ENCODE results near the gene ODC1.

DNA sequence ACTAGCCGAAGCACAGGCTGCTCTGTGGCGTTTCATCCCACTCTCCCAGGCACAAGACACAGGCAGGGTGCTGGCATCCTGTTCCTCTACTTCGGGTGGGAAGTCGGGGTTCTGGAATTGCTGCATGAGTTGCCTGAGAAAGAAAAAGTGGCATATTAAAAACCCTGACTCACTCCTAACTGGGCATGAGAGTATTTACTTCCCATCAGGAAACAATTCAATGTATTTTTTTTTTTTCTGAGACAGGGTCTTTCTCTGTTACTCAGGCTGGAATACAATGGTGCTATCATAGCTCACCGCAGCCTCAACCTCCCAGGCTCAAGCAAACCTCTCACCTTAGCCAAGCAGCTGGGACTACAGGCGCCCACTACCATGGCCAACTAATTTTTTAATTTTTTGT lies 7.4 kb downstream of the ODC1 start:
- TF ChIP-seq, protein P1, sequence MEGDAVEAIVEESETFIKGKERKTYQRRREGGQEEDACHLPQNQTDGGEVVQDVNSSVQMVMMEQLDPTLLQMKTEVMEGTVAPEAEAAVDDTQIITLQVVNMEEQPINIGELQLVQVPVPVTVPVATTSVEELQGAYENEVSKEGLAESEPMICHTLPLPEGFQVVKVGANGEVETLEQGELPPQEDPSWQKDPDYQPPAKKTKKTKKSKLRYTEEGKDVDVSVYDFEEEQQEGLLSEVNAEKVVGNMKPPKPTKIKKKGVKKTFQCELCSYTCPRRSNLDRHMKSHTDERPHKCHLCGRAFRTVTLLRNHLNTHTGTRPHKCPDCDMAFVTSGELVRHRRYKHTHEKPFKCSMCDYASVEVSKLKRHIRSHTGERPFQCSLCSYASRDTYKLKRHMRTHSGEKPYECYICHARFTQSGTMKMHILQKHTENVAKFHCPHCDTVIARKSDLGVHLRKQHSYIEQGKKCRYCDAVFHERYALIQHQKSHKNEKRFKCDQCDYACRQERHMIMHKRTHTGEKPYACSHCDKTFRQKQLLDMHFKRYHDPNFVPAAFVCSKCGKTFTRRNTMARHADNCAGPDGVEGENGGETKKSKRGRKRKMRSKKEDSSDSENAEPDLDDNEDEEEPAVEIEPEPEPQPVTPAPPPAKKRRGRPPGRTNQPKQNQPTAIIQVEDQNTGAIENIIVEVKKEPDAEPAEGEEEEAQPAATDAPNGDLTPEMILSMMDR (IDR thresholded peaks at IDR 0.05) = no peak
- TF ChIP-seq POLR2AphosphoS5 (IDR thresholded peaks at IDR 0.05) = no peak
